Suppressor macrophage treated with lipopolysaccharide for 1 hour (primary cell): ENCODE measurements around the gene KCNB1.

ENCODE experiments used
- DNase-seq, 3 donors: peaks; one replicate each; pipeline ENCODE4 v3.0.0-alpha.2; 2020 to 2022

Gene KCNB1

DNA sequence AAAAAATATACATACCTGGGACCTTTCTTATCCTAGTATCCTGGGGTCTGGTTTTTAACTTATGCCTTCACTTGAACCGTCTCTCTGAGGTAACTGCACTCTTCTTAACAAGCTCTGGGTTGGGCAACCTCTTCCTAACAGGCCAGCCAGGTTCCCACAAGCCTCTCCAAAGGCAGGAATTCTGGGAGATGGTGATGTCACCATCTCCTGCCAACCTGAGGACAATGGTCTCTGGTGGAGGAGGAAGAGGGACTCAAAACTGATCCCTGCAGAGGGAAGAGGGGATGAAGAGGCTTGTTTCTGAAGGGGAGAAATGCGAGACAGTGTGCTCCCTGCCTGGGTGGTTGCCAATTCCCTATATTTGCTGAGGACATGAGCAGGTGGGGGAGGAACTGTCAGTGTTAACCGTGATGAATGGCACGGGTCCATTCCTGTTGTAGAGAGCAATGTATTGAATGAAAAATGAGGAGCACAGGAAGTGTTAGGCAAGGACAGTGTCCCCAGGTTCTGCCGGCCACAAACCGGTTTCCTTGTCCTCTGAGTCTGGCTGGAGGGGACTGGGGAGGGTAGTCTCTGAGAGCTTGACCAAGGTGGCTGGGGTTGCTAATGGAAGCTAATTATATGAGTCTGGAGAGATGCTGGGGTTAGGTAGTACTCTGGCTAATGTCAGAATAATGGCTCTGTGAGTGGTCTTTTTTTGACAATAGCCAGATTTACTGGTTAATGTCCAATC is 95.5 kb downstream of the KCNB1 start:
- no peak for DNase-seq

DNA sequence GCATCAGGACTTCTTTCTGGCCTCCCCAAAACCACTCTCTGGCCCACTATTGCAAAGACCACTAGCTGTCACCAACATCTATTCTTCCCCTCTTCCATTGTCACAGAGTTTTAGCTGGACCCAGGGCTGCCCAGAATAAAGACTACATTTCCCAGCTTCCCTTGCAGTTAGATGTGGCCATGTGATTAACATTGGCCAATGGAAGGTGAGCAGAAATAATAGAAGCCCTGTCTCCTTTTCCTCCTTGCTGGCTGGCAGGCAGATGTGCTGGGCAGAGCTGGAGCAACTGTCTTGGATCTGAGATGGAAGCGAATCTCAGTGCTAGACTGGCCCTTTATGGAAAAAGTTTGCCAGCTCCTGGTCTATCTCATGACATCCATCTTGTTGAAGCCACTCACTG is 97.0 kb downstream of the KCNB1 start:
- peak; percentile 30 to 45 (median 40) for DNase-seq

DNA sequence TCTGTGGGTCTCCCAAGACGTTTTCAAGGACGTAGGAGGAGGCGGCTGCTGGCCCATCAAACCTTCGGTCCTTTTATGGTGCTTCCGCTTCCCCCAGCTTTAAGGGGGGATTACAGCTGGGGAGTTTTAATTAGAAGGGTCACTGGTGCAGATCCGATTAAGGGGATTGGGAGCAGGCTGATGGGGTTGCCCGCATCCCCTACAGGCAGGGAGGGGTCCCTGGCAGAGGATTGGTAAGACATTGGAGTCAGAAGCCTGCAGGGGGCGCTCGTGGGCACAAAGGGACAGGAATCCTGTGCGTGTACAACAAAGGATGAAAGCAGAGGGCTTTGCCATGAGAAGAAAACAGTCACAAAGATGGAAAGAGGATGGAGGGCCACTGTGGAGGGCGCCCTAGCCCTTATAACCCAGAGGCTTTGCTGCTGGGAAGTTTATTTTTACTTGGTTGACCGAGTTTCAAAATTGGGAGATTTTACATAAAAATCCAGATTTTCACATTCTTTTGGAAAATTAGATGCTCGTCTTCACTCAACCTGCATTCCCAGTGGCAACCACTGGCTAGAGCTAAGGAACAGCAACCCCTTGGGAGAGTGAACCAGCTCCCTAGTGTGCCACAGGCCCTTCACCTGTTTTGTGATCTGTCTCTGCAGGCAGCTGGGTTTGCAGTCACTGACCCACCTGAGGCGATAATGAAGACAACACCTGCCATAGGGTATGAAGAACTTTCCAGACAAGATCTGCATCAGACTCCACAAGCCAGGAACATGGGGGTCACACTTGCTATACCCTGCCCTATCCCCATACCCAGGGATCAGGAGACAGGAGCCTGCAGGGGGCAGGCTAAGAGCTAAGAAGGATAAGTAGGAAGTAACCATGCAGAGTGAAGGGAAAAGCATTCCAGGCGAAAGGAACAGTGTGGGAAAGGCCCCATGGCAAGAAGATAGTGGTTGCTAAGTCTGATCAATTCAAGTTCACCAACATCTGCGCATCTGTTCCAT is 97.7 kb downstream of the KCNB1 start:
- DNase-seq: peak; percentile 69 to 92 (median 79)

DNA sequence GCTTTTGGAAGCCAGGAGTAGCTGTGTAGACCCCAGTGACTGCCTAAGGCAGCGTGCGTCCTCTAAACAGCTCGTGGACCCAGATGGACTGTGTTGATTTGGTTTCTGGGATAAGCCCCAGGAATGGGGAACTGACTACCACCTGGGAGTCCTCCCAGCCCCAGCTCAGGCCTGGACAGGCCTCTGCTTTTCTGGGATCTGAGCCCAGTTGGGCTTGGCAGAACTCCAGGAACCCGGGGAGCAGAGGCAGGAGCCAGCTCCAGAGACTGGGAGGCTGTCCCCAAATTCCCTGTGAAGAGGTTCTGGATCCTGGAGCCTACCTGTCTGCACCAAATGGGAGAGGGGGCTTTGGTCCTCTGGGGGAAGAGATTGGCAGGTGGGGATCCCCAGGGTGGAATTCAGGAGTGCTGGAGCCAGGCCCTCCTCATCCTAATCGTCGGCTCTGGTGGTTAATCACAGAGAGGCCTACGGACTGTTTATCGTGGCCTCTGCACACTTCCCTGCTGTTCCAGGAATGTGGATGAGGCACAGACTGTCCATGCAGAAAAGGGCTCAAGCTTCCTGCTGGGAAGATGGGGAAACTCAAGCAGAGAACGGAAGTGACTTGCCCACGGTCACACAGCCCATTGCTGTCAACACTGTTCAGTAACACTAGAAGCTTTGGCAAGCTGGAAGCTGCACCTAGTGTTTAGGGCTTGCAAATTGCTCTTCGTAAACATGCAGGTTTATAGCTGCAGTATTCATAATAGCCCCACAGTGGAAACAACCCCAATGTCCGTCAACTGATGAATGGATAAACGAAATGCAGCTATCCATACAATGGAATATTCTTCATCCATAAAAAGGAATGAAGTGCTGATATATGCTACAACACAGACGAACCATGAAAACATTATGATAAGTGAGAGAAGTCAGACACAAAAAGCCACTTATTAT is 100.6 kb downstream of the KCNB1 start:
- DNase-seq: no peak

DNA sequence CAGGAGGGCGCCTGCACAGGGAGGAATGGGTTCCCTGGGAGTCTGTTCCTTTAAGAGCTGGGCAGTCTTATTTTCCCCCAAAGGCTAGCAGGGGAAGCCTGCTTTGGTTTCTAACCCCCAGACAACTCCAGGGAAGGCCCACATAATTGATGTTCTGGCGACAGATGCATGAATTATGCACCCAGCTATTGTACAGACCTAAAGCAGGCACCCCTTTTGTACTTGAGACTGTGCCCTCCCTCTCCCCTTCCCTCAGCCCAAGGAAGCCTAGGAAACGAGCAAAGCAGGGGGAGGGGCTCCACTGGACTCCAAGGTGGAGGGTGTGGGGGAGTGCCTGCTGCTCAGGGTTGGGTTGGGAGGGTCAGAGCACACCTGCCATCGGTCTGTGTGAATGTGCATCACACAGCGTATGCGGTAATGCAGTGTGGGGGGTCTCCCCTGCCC is 102.1 kb downstream of the KCNB1 start:
- no peak for DNase-seq

DNA sequence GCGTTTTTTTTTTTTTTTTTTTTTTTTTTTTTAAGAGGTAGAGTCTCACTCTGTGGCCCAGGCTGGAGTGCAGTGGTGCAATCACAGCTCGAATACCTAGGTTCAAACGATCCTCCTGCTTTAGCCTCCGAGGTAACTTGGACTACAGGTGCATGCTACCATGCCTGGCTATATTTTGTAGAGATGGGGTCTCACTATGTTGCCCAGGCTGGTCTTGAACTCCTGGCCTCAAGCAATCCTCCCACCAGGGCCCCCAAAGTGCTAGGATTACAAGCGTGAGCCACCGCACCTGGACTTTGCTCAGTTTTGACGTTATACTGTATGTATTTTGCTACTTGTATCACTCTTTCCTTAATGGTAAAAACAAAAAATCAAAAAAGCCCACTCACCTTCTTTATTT is 103.1 kb downstream of the KCNB1 start:
- no peak for DNase-seq

DNA sequence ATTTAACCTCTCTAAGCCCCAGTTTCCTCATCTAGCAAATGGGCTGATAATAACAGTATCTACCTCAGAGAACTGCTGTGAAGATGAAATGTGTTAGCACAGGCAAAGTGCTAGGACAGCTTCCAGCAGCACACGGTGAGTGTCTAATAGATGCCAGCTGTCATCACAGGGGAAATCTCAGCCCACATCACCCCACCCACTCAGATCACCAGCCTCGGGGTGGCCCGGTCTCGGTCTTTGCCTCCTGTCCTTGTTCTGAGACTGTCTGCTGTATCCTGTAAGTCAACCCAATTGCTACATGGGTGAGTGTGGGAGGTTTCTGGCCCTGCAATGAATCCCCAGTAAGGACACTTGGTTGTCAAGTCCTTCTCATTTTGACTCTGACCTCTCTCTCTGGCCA is 105.1 kb downstream of the KCNB1 start:
- DNase-seq: peak; percentile 41 to 50 (median 45)

DNA sequence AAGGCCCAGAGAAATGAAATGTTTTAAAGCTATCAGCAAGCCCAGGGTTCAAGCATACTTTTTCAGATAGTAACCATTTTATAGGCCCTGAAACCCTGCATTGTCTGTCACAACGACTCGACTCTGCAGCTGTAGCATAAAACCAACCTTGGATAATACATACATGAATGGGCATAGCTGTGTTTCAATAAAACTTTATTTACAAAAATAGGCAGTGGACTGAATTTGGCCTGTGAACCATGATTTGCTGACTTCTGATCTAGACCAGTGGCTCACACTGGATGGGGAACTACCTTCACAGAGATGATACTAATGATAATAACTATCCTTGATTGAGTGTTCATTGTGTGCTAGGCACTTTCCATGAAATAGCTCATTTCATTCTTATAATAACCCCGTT is 107.3 kb downstream of the KCNB1 start:
- DNase-seq: no peak

DNA sequence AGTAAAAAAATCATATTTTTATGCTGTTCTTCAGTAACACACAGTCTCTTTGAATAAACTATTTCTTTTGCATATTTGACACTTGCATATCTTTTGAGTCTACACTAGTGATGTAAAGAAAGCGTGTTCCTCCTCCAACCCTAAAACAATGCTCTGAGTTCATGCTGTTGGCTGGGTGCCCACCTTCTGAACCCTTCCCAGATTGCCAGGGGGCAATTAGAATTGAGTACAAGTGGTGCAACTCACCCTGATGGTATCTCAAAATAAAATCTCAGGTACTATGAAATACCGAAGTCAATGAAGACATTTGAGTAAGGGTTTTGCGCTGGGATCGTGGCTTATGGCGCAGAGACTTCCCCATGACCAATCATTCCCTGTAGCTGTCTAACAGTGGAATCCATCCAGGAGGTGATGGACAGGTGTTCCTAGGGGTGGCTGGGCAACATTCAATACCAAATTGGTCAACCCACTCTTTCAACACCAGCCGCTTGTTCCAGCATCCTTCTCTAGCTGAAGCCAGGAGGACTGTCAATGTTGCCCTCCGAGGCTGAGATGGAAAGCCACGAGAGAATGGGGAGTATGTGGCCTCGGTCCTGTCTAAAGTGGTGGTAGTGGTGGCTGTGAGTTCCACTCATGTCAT is 110.3 kb downstream of the KCNB1 start:
- no peak for DNase-seq

DNA sequence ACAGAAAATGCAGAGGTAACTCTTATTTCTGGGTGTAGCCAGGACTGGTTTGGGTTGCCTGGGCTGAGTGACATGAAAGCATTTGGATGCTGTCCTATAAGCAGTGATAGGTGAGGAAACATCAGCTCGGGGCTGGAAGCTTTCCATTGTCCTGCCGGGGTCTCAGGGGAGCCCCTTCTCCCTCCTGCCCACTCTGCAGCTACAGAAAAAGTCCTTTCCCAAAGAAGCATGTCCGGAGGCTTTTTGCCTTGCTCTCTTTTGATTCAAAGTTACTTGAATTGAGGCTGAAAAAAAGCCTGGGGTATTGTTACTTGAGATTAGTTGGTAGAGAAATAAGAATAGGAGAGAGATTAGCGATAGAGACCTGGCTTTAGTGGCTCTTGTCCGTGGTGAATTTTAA is 113.9 kb downstream of the KCNB1 start:
- no peak for DNase-seq

DNA sequence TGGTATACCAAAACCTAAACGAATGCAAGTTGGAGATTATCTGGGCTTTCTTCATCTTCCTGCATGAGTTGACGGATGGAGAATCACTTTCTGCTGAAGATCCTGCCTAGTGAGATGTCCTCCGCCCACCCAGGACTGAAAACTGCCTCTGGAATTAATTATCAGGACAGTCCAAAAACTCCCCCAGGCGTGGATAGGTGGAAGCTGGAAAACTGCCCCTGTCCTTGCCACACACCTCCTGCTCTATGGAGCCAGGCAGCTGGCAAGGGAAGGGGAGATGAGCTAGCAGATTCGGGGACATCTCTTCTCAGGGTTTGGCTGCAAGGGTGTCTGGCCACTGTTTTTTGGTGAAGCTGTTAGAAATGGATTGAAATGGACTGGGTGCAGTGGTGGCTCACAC is 115.4 kb downstream of the KCNB1 start:
- no peak for DNase-seq

DNA sequence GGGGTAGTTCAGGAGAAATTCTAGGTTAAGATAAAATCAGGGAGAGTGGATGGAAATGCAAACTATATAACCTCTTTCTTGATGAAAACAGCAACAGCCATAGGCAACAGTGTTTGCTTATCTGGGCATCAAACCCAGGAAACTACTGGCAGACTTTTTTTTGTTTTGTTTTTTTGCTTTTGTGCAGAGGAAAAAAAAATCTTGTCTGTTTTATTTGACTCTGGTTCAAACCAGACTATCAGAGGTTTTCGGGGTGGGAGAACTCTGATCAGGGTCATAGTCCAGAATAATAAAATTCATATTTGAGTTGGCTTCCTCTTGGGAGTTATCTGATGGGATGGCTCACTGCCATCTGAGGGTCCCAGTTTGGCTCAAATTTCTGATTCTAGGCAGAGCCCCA is 115.8 kb downstream of the KCNB1 start:
- DNase-seq: no peak

DNA sequence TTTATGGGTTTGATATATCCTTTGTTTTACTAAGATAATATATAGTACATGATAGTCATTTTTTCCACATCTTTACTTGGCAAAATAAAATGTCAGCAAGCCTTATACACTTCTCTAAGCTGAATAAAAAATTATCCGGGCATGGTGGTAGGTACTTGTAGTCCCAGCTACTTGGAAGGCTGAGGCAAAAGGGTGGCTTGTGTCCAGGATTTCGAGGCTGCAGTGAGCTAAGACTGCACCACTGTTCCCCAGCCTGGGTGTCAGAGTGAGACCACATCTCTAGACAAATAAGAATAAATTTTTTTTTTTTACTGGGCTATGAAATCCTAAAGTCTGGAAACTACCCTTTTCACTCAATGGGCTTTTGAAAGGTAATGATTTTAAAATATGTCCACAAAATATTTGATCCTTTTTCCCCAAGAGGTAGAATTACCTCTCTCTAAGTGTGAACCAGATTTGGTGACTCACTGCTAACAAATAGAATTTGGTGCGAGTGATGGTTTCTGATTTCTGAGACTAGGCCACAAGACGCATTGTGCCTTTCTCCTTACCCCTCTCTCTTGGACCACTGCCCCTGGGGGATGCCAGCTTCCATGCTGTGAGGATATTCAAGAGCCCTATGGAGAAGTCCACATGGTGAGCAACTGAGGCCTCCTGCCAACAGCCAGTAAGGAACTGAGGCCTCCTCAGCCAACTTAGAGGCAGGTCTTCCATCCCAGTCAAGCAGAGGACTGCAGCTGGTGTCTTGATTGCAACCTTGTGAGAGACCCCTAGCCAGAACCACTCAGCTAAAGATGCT is 120.4 kb downstream of the KCNB1 start:
- DNase-seq: no peak

DNA sequence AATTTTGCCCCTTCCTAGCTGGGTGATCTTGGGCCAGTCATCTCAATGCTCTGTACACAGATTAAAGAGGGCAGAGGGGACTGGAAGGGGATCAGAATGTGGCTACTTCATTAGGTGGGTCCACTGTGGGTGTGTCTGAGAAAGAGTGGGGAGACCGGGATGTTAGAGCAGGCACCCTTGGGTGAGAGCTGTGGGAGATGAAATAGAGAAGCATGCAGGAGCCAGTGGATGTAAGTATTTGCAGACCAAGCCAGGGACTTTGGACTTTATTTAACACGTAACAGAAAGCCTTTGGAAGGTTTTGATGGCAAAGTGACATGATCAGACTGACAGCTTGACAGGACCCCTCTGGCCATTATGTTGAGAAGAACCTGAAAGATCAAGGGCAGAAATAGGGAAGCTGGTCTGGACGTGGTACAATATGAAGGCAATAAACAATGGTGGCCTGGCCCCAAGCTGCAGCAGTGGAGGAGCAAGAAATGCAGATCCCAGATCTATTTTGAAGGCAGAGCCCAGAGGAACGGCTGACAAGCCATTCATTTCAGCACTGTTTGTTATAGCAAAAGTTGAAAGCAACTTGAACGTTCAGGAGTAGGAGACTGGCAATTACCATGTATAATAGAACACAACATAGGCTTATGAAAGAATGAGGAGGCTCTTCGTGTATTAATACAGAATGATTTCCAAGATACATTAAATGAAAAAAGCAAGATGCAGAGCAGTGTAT is 122.1 kb downstream of the KCNB1 start:
- no peak for DNase-seq

DNA sequence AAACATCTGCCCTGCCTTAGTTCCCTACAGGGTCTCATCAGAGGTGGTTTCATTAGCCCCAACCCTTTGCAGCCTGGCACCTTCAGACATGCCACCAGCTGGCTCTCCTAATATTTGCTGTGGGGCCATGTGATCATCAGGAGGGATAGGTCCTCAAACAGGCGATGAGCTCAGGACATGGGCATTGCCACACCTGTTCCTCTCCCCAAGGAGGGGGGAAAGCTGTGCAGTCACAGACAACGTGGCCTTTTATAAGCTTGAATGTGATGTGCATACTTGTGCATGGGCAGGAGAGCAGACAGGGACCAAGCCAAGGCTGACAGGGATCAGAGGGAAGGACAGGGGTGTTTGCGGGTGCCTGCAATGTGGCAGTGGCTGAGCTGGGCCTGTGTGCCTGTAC is 125.8 kb downstream of the KCNB1 start:
- no peak for DNase-seq

DNA sequence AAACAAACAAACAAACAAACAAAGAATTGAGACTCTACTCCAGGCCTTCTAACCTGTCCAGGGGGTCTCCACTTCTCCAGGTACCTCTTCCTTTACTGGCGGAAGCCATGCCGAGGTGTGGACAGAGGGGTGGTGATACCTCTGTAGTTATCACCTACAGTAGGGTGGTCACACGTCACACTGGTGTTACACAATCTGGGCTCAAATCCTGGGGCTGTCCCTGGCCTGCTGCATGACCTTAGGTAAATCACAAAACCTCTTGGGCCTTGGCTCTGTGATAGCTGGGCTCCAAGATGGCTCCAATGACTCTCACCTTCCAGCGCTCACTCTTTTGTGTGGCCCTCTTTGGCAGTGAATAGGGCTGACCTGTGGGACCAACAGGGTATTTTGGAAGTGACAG is 127.8 kb downstream of the KCNB1 start:
- DNase-seq: no peak

DNA sequence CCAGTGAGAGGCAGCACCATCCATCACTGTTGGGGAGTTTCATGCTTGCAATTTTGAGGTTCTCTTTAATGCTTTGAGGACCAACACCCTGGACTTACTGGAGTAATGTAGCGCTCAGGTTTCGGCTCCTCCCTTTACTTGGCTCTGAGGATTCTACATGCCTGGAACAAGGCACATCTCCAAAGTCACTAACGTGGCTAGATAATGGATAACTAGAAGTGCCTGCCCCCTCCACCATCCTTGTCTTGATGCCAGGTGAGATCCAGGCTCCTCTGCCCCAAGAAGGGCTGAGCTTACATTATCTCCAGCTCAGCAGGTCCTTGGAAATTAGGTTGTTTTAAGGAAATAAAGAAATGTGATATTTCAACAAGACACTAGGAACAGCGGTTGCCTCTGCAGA is 129.1 kb downstream of the KCNB1 start:
- DNase-seq: no peak

DNA sequence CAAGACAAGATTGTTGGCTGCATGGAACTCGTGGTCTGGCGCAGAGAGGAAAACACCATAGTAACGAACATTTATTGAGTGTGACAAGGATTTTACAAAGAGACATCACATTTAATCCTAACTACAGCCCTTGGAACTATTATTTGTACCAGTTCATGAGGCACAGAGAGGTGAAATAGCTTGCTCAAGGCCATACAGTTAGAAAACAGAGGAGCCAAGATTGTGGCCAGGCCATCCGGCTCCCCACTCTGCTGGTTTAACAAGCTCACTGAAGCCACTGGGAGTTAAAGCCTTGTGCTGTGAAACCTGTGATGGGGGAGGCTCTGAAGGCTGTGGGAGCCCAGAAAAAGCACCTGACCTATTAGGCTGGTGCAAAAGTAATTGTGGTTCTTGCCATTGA is 129.7 kb downstream of the KCNB1 start:
- DNase-seq: no peak

DNA sequence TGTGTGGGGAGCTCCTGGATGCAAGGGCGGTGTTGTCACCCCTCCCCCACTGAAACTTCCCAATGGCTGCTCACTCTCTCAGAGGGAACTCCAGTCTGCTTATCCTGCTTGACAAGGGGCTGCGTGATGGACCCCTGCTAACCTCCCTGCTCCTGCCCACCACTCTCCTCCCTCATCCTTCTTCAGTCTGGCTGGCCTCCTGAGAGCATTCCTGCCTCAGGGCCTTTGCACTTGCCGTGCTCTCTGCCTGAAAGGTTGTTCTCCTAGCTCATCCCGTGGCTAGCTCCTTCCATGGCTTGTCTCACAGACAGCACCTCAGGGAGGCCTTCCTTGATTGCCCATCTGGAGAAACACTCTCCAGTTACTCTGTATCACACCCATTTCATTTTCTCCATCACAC is 130.7 kb downstream of the KCNB1 start:
- DNase-seq: no peak

DNA sequence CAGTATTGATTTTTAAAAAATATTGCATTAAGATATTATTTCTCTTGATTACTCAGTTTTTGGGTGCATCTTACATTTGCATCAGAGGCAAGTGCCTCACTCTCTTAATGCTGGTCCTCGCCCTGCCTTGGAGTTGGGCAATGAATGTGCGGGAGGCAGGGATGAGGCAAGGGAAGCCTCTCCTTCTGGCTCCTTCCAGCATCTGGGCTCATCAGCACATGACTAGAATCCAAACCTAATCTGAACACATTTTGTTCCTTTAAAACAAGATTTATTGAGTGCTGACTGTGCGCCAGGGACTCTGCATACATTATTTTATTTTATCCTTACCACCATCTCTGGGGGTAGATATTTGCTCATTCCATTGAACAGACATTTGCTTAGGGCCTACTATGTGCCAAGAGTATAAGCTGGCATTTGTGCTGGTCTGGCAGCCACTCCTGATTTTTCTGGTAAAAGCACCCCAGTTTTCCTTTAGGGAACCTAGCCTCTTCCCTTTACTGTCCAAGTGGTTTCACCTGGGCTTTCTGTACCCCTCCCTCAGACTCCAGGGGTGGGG is 132.7 kb downstream of the KCNB1 start:
- DNase-seq: no peak
